HG03354 (cell line): ENCODE results near the gene KDM8.
A peak's percentile ranks its signal among the peaks of the same experiment; 100 is the strongest.

Source experiments
- ATAC-seq: cut with Tn5 transposase; IDR thresholded peaks from one replicate; pipeline ENCODE4 v1.9.1; 2021; ENCODE audit warnings: mild to moderate bottlenecking; ENCODE audit not compliant: unreplicated experiment, poor library complexity, severe bottlenecking

Gene KDM8

GRCh38 chr16:27226976-27227705, 23.8 kb downstream of the KDM8 start:
- ATAC-seq, result no peak

DNA sequence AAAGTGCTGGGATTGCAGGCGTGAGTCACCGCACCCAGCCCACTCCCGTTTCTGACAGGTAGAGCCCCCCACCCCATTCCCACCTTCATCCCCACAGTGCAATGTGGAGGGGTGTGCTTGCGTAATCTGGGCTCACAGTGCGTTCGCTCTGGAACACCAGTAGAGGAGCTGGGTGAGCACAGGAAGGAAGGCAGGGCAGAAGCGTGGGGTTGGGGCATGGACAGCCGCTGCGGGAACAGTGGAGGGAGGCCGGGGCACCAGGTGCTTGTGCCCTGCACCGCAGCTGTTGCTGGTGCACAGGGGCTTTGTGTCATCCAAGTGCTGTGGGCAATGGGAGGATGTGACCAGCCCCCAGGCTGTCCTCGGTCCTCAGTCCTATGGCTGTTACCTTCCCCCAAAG, 24.7 kb downstream of the KDM8 start:
- ATAC-seq, result no peak

DNA sequence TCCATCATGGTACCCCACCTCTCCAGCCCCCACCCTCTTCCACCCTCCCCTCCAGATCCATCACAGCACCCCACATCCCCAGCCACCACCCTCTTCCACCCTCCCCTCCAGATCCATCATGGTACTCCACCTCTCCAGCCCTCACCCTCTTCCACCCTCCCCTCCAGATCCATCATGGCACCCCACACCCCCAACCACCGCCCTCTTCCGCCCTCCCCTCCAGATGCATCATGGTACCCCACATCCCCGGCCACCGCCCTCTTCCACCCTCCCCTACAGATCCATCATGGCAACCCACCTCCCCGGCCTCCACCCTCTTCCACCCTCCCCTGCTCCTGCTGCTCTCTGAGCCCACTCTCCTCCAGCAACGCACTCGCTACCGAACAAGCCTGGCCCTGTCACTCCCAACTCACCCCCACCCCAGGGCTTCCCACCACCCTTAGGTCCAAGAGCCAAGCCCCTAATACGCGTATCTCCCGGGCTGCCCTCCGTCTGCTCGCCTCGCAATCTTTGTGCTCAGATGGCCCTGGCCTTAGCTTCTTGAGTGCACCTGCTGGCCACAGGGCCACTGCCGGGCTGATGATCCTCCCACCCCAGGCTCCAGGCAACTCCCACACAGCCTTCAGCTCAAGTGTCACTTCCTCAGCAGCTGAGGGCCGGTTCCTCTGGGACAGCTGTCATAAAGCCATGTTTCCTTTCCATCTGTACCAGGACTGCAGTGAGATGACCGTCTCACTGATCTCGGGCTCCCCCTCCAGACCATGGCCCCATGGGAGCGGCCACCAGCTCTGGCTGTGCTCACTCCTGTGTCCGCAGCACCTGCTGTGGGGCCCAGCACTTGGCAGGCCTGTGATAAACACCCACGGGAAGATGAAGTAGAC, 25.5 kb downstream of the KDM8 start:
- ATAC-seq, result peak; percentile 30

- no peak for ATAC-seq
Measured at GRCh38 chr16:27229891-27230470, 26.7 kb downstream of the KDM8 start.

DNA sequence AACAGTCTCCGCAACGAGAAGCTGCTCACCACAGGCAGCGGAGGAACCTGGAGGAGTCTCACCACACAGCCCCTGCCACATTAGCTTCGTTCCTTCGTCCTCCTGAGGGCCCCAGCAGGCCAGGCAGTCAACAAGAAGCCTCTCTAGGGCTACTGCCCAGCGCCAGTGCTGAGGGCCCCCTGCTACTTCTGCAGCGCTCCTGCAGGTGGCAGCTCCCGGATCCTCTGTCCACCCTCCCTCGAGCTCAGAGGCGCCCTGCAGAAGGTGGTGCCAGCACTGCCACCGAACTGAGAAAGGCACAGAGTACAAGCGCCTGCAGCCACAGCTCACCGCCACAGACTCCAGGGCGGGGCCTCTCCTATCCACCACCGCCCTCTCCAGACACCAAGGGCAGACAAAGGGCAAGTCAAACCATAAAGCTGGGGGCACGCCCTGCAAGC, 27.3 kb downstream of the KDM8 start:
- ATAC-seq, result no peak

- ATAC-seq, result peak; percentile 8
Measured at GRCh38 chr16:27231692-27232060, 28.4 kb downstream of the KDM8 start.

DNA sequence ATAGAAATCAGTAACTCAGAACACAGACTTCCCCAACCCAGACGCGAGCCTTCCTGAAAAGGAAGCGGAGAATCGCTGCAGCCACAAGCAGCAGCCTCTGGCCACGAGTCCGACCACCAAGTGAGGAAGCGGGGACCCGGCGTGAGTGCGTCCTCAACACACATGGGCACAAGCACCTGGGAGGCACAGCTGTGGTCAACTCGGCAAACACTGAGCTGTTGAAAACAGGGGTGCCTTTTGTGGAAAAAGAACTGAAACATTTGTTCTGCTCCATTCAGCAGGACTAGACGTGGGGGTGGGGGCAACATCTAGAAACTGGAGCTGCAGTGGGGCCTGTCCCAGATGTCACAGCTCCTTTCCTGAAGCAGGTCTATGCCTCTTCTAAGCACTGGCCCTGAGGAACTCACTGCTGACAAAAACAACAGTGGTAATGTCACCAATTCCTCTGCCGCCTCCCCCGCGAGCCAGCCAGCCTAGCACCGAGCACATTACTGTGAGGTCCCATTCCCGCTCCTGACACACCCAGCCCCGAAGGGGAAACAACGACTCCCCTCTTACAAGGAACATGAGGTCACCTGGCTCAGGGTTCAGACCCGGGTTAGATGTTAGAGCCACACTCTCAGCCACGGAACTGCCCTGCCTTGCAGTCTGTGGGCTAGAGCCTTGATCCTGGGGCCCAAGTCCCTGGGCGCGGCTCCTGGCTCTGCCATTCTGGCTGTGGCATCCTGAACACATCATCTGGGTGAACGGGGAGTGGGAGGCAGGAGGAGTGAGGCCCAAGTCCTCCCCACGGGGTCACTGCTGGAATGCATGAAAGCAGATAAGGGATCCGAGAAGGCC, 29.0 kb downstream of the KDM8 start:
- ATAC-seq, result peak; percentile 58

GRCh38 chr16:27232901-27233625, 29.7 kb downstream of the KDM8 start:
- no peak for ATAC-seq

- ATAC-seq, result no peak
Measured at GRCh38 chr16:27233731-27234130, 30.4 kb downstream of the KDM8 start.

- ATAC-seq, result no peak
Measured at GRCh38 chr16:27234171-27234570, 30.8 kb downstream of the KDM8 start.

DNA sequence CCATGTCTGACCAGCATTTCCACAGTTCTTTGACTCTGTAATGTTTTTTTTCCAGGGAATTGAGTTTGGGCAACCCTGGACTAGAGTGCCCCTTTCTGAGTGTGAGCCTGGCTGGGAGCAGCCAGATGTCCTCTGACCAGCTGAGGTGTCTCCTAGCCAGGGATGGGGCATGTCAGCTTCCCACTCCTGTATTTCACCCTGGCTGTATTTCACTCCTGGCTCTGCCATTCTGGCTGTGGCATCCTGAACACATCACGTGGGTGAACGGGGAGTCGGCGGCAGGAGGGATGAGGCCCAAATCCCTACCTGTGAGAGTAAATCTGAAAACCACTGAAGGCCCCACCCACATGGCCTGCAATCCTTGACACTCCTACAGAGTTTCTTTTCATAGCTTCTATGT, 31.3 kb downstream of the KDM8 start:
- ATAC-seq, result no peak

GRCh38 chr16:27235055-27235937, 32.0 kb downstream of the KDM8 start:
- no peak for ATAC-seq

- no peak for ATAC-seq
Measured at GRCh38 chr16:27235938-27236245, 32.6 kb downstream of the KDM8 start.

- no peak for ATAC-seq
Measured at GRCh38 chr16:27236635-27237218, 33.4 kb downstream of the KDM8 start.

DNA sequence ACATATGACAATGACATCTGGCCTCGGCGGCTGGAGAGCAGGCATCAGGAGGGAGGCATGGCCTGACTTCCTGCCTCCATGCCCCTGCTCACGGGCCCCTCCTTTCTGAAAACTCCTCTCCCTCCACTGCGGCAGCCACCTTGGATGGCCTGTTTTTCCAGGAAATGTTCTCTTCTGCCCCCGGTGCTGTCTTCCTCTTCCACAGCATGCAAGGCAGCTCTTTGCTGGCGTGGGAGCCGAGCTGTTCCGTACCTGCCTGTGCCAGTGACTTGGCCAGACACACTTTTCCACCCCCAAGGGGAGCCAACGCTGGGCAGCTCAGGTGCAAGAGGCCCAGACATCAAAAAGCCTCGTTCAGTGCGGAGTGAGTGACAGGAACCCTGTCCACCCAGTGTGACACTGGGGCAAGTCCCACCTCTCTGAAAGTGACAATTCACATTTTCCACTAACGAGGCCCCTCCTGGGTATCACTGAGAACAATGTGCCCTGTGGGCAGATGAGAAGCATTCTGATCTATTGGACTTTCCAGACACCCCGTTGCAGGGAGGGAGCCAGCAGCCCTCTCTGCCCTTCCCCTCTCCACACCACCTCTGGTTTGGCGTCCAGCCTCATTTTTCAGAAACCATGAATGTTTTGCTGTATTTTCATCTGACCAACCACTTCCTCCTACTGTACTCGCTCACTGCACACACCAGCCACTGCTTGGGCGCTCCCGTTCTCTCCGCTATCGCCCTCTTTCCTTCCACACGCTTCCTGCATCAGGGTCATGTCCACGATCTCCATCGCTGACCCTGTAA, 34.1 kb downstream of the KDM8 start:
- ATAC-seq, result peak; percentile 71

DNA sequence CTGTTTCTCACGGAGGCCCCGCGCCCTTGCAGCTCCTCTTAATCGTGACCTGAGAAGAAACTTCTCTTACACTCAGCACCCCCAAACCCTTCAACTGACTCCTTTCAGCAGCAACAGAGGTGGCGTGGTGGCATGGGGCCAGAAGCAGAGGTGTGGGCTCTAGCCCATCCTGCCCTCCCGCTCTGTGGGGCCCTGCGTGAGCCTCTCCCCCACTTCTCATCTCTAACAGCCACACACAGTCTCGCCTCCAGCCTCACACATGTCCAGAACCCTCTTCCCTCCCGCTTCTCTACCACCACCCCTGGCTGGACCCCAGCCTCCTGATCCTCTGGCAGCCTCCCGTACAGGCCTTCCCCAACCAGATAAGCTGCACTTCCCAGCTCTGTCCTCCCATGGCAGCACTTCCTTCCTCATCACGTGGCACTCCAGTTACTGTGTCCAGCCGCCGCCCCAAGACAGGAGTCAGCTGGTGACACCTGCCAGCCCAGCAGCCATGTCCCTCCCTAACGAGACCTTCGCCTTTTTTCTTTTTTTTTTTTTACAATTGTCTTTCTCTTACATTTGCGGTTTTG, 34.8 kb downstream of the KDM8 start:
- ATAC-seq, result peak; percentile 17

GRCh38 chr16:27238591-27238990, 35.3 kb downstream of the KDM8 start:
- no peak for ATAC-seq
